Activated CD8-positive, alpha-beta T cell treated with anti-CD3 and anti-CD28 coated beads for 36 hours (primary cell): ENCODE data around the gene NAA15. TPM values are rescaled to one million over a fixed set of nuclear protein-coding genes. Genes with fewer than 3 reads are reported as not detected.
A peak's percentile ranks its signal among the peaks of the same experiment; 100 is the strongest.
"Not testable (repeated sequence)": the region's sequence is repeated elsewhere in the genome, so short reads cannot be mapped to it uniquely, and the experiment has no call there.

ENCODE experiments used
- ATAC-seq: fragments of 200-7000 bp; cut with Tn5 transposase; one replicate; pipeline ENCODE4 v1.10.0; 2021; ENCODE audit warnings: mild to moderate bottlenecking, moderate library complexity
- CTCF ChIA-PET: fragments of 350-600 bp; sonication (Branson Sonifier 250); formaldehyde crosslinking; loops from one replicate; lab custom pipeline; 2021; ENCODE audit warnings: antibody characterized with exemption; lab: Charles Lee
- POLR2A ChIA-PET: fragments of 350-600 bp; sonication (Branson Sonifier 250); formaldehyde crosslinking; loops from one replicate; lab custom pipeline; 2021; ENCODE audit warnings: antibody characterized with exemption; lab: Charles Lee
- DNase-seq: peaks from one replicate; pipeline ENCODE4 v3.0.0-alpha.2; 2020
- H3K27ac Mint-ChIP-seq: one replicate; pipeline ENCODE4 v1.8.0; 2021; ENCODE audit warnings: mild to moderate bottlenecking, mixed read lengths
- H3K27me3 Mint-ChIP-seq: one replicate; pipeline ENCODE4 v1.8.0; 2021; ENCODE audit warnings: mixed read lengths
- H3K36me3 Mint-ChIP-seq: one replicate; pipeline ENCODE4 v1.8.0; 2021; ENCODE audit warnings: low read depth, mixed read lengths
- H3K4me1 Mint-ChIP-seq: one replicate; pipeline ENCODE4 v1.8.0; 2021; ENCODE audit warnings: low read depth, mixed read lengths
- H3K4me3 Mint-ChIP-seq: one replicate; pipeline ENCODE4 v1.8.0; 2021; ENCODE audit warnings: mild to moderate bottlenecking, moderate library complexity, mixed read lengths
- H3K9me3 Mint-ChIP-seq: one replicate; pipeline ENCODE4 v1.8.0; 2021; ENCODE audit warnings: mixed read lengths
- intact Hi-C: fragments of 100-400 bp; cut with micrococcal nuclease; formaldehyde crosslinking; loops from one replicate; pipeline ENCODE4 v1.10.0; 2022
- total RNA-seq, 2 experiments: library from RNA; stranded (reverse); gene quantifications; one replicate each; pipeline ENCODE4 v1.2.3, GENCODE V29; 2021
- TF ChIP-seq, protein P1 (sequence below): fragments of 200-600 bp; IDR thresholded peaks from one replicate; pipeline ENCODE4 v1.8.0; 2022; ENCODE audit warnings: antibody characterized with exemption, mild to moderate bottlenecking

Gene NAA15
- total RNA-seq, 2 experiments from 2014 or later = 113 to 114 TPM

DNA sequence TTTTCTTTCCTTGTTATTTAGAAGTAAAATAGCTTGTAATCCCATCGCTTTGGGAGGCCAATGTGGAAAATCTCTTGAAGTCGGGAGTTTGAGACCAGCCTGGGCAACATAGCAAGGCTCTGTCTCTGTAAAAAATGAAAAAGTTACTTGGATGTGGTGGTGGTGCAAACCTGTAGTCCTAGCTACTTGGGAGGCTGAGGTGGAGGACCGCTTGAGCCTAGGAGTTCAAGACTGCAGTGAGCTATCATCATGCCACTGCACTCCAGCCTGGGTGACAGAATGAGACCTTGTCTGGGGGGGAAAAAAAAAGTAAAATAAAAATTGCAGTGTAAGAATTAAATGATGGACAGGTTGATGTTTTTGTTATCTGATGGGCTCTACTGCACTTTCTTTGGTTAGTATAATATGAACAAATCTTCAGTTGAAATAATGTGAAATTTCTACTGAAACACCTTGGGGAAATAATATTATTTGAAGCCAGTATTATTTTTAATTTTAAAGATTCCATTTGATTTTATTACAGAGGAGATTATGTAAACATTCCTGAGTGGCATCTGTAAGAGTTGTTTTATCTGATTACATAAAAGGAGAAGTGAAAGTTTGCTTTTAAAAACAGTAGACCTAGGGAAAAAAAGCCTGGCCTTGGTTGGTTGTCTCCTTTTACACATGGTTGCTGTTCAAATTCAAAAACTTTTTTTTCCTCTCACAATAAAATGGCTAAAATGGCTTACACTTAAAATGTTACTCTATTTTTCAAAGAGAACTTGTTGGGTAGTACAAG, 11.4 kb downstream of the NAA15 start:
- ChIA-PET POLR2A (interaction anchor here (0.6 to 2.0 kb wide), 4 partner anchors 9 to 93 kb away, joined by 3 to 9 read pairs (median 4); partner anchors contain the start of genes NAA15 and NDUFC1), CTCF (interaction anchor here (0.8 to 1.6 kb wide), 3 partner anchors 11 to 86 kb away, joined by 3 to 6 read pairs (median 3); partner anchors contain the start of genes NAA15 and NDUFC1)
- Mint-ChIP-seq H3K27me3 (no peaks in the 10 kb centered on the region), H3K36me3 (peaks cover 44% of the 10 kb centered on the region), H3K4me3 (no peak overlapping the region), H3K9me3 (no peaks in the 10 kb centered on the region), H3K27ac (peak overlapping the region; percentile 21), H3K4me1 (peaks cover 71% of the 10 kb centered on the region)
- intact Hi-C loops = no loop called here
- ATAC-seq (no peak), DNase-seq (no peak)
- TF ChIP-seq, protein P1, sequence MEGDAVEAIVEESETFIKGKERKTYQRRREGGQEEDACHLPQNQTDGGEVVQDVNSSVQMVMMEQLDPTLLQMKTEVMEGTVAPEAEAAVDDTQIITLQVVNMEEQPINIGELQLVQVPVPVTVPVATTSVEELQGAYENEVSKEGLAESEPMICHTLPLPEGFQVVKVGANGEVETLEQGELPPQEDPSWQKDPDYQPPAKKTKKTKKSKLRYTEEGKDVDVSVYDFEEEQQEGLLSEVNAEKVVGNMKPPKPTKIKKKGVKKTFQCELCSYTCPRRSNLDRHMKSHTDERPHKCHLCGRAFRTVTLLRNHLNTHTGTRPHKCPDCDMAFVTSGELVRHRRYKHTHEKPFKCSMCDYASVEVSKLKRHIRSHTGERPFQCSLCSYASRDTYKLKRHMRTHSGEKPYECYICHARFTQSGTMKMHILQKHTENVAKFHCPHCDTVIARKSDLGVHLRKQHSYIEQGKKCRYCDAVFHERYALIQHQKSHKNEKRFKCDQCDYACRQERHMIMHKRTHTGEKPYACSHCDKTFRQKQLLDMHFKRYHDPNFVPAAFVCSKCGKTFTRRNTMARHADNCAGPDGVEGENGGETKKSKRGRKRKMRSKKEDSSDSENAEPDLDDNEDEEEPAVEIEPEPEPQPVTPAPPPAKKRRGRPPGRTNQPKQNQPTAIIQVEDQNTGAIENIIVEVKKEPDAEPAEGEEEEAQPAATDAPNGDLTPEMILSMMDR = no peak

DNA sequence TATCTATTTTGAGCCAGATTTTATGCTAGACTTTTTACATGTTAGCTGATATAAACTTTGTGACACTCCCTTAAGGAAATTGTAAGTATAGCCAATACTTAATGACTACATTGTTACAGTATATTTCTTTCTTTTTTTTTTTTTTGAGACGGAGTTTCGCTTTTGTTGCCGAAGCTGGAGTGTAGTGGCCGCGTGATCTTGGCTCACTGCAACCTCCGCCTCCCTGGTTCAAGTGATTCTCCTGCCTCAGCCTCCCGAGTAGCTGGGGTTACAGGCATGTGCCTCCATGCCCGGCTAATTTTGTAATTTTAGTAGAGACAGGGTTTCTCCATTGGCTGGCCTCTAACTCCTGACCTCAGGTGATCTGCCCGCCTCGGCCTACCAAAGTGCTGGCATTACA, 12.1 kb downstream of the NAA15 start:
- Mint-ChIP-seq H3K4me1 (peaks cover 72% of the 10 kb centered on the region), H3K27ac (peak overlapping the region; percentile 30)
- POLR2A ChIA-PET = not testable (repeated sequence)

DNA sequence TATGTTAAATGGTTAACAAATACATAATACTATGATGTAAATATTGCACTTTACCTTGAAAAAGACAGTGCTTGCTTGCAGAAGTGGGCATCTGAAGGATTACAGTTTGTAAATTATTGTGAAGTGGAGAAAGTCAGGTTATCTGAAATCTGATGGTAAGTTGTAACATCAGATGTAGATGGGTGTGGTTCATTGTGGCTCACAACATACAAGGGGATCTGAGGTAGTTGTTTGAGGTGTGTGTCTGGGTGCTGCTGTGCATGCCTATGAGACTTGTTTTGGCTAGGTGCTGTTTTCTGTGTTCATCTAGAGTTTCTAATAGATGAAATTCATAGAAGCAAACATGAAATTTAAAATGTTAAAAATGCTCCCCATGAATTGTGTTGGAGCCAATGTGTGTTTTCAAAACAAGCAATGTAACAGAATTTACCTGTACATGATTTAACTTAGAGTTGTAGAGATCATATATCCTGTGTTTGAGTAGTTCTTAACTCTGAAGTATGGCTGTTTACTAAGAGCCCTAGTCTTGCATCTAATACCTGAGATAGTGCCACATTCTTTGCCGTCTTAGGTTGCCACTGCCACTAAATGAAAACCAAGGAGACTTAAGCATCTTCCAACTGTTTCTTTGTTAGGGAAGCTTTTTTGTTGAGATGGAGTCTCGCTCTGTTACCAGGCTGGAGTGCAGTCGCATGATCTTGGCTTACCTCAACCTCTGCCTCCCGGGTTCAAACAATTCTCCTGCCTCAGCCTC, 12.9 kb downstream of the NAA15 start:
- Mint-ChIP-seq H3K36me3 (peaks cover 43% of the 10 kb centered on the region), H3K4me3 (no peak overlapping the region), H3K9me3 (no peaks in the 10 kb centered on the region), H3K27ac (peak overlapping the region; percentile 46), H3K27me3 (no peaks in the 10 kb centered on the region), H3K4me1 (peaks cover 72% of the 10 kb centered on the region)
- intact Hi-C loops = no loop called here
- DNase-seq (no peak), ATAC-seq (no peak)
- ChIA-PET POLR2A (interaction anchor here (1.7 kb wide), 1 partner anchor 13 kb away, joined by 6 read pairs; the partner anchor contains the start of gene NAA15), CTCF (interaction anchor here (0.8 kb wide), 1 partner anchor 9 kb away, joined by 3 read pairs; no protein-coding TSS in a partner anchor)
- TF ChIP-seq, protein P1 = no peak

More for the DNA sequence above, 12.1 kb downstream of the NAA15 start:
- H3K9me3 Mint-ChIP-seq, ATAC-seq, H3K4me3 Mint-ChIP-seq, CTCF ChIA-PET, H3K27me3 Mint-ChIP-seq, intact Hi-C loops, DNase-seq: not testable (repeated sequence)
- H3K36me3 Mint-ChIP-seq = peaks cover 43% of the 10 kb centered on the region

DNA sequence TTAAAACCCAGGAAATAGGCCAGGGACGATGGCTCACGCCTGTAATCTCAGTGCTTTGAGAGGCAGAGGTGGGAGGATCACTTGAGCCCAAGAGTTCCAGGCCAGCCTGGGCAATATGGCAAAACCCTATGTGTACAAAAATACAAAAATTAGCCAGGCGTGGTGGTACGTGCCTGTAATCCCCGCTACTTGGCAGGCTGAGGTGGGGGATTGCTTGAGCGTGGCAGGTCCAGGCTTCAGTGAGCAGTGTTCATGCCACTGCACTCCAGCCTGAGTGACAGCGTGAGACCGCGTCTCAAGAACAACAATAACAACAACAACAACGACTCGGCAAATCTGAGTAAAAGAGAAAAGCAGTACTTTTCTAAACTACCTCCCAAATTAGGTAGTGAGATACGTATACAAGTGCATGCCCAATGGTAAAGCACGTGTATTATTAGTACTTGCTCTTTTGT, 13.9 kb downstream of the NAA15 start:
- peak overlapping the region; percentile 61 for H3K27ac Mint-ChIP-seq
- no peak overlapping the region for H3K4me3 Mint-ChIP-seq
- H3K9me3 Mint-ChIP-seq = no peaks in the 10 kb centered on the region
- intact Hi-C loops = no loop called here
- peaks cover 50% of the 10 kb centered on the region for H3K36me3 Mint-ChIP-seq
- ChIA-PET POLR2A (interaction anchor here (1.7 kb wide), 1 partner anchor 14 kb away, joined by 6 read pairs; the partner anchor contains the start of gene NAA15), CTCF (interaction anchor here (0.9 kb wide), 1 partner anchor 20 kb away, joined by 3 read pairs; no protein-coding TSS in a partner anchor)
- ATAC-seq = no peak
- TF ChIP-seq, protein P1 = no peak
- H3K27me3 Mint-ChIP-seq = no peaks in the 10 kb centered on the region
- no peak for DNase-seq
- H3K4me1 Mint-ChIP-seq = peaks cover 75% of the 10 kb centered on the region

DNA sequence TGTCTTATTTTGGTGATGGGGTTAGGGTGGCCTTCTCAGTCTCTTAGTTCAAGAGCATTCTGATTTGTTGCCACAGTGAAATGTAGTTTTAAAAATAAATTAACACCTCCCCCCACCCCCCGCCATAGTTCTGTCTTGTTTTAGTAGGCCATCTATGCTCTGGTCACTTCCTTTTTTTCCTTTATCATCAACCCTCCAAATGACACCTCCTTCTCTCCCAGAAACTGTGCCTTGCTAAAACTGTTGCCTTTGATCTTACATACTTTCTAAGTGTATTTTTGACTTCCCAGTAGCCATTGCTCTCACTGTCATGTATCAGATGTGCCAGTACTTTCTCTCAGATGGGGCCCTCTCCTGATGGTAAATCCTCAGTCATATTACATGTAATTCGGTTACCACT, 15.4 kb downstream of the NAA15 start:
- Mint-ChIP-seq H3K27me3 (no peaks in the 10 kb centered on the region), H3K4me1 (peaks cover 75% of the 10 kb centered on the region), H3K9me3 (peaks cover 2% of the 10 kb centered on the region), H3K4me3 (no peak overlapping the region), H3K27ac (no peak overlapping the region), H3K36me3 (peaks cover 56% of the 10 kb centered on the region)
- intact Hi-C loops = no loop called here
- ATAC-seq = no peak
- POLR2A ChIA-PET = interaction anchor here (0.5 kb wide), 1 partner anchor 238 kb away, joined by 3 read pairs; no protein-coding TSS in a partner anchor
- no peak for DNase-seq
- CTCF ChIA-PET = no interaction called here
- TF ChIP-seq, protein P1 = no peak
